Astrocyte (in vitro differentiated cells and primary cell): ENCODE measurements around the gene XRCC6.

Experiments
- CTCF ChIP-seq: IDR thresholded peaks from 2 replicates; pipeline ENCODE4 v1.5.1; 2011; ENCODE audit warnings: low read depth, mild to moderate bottlenecking, inconsistent platforms, low read length, moderate library complexity; ENCODE audit not compliant: insufficient read depth
- EZH2 ChIP-seq: IDR thresholded peaks from 2 replicates; pipeline ENCODE4 v1.6.1; 2012; ENCODE audit warnings: mild to moderate bottlenecking, low read length, inconsistent platforms; ENCODE audit not compliant: insufficient read depth

DNA sequence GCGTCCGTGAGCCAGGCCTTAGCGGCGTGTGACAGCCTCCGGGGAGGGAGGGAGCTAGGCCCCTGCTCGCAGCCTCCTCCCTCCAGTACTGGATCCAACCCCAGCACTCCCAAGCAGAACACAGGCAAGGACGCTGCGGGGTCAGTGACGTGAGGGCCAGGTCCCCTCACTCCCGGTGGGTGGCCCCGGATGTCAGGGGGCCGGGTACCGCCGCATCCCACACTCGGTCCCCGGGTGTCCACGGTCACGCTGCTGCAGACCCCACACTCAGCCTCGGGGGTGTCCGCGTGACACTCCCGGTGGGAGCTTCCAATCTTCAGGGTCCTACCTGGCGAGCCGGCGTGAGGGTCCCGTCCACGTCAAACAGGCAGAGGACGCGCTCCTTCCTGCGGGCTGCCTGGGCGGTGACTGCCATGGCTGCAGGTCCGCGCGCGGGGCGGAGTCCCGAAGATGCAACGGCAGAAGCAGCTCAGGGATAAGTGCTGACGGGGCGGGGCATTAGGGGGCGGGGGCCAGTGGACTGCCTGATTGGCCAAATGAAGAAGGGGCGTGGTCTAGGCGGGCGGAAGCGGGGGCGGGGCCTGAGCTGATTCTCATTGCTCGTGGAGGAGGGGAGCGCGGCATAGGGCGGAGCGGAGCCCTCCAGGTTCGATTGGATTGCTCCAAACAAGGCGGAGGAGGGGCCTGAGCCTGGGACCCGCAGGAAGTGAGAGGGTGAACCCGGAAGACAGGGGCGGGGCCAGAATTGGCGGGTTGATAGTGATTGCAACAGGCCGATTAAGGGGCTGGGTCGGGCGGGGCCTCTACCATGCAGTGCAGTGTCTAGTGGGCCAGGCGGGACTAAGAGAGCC lies 31.5 kb upstream of the XRCC6 start, which contains the start of gene PMM1:
- TF ChIP-seq CTCF (no peak), EZH2 (no peak)
